Ovary (tissue), 9 donors: ENCODE data around the gene PDE6H. TPM values are rescaled to one million over a fixed set of nuclear protein-coding genes. Genes with fewer than 3 reads are reported as not detected.
A peak's percentile ranks its signal among the peaks of the same experiment; 100 is the strongest.

Experiments
- DNase-seq, 5 donors: peaks; one replicate each; pipeline ENCODE4 v3.0.0-alpha.2; 2019 to 2020
- H3K27ac ChIP-seq, 2 donors: fragments of 200-600 bp; one replicate each; pipeline versions ENCODE4 v1.5.1 to v1.8.0; 2019 to 2022
- H3K27me3 ChIP-seq: fragments of 200-600 bp; one replicate; pipeline ENCODE4 v1.8.0; 2022
- H3K36me3 ChIP-seq: fragments of 200-600 bp; sonication (generic); one replicate; pipeline ENCODE4 v1.5.1; 2019
- H3K4me1 ChIP-seq: one replicate; pipeline ENCODE4 v1.8.1; 2013; ENCODE audit warnings: mild to moderate bottlenecking, moderate library complexity; ENCODE audit not compliant: insufficient read depth
- H3K4me3 ChIP-seq: fragments of 200-600 bp; sonication (generic); one replicate; pipeline ENCODE4 v1.5.1; 2017
- H3K9me3 ChIP-seq, 2 donors: fragments of 200-600 bp in 1 of 2; sonication (generic) in 1 of 2; one replicate each; pipeline versions ENCODE4 v1.5.1 to v1.8.1; 2013 to 2019; ENCODE audit warnings: mild to moderate bottlenecking in 1 of 2, moderate library complexity in 1 of 2
- EP300 ChIP-seq: sonication (generic); formaldehyde crosslinking; IDR thresholded peaks from one replicate; pipeline ENCODE4 v1.6.1; 2017; ENCODE audit warnings: antibody characterized with exemption
- POLR2A ChIP-seq: fragments of 450-650 bp; IDR thresholded peaks from one replicate; pipeline ENCODE4 v1.6.1; 2017; ENCODE audit warnings: antibody characterized with exemption, mild to moderate bottlenecking, moderate library complexity
- WGBS, 3 donors: extraction: QIAGEN DNeasy Blood & Tissue Kit in 1 of 3; methylation state at CpG; one replicate each; pipeline versions ENCODE4 v1.1.5 to v1.1.7; 2013 to 2017; 5-methylcytosine and 5-hydroxymethylcytosine counted together
- intact Hi-C, 4 donors: fragments of 100-400 bp; cut with DNase I; formaldehyde crosslinking; loops; one replicate each; pipeline versions ENCODE4 v1.11.0 to v1.15.1; 2022 to 2023
- polyA plus RNA-seq, 2 donors: library from polyadenylated mRNA; stranded (reverse); fragments of 200-250 nt in 1 of 2; fragments of 350-450 nt in 1 of 2; fragmentation: Illumina TruSeq in 1 of 2; extraction: RNeasy Lipid Tissue Mini Kit (QIAGEN cat#74804) in 1 of 2; gene quantifications; one replicate each; pipeline ENCODE4 v1.2.3, GENCODE V29; 2013 to 2014
- total RNA-seq, 7 donors: library from RNA; depleted of rRNA in 2 of 7; stranded (reverse); fragments of >200 nt in 2 of 7; fragmentation: NEBNext Ultra II Directional in 3 of 7; extraction: Animal tissue kit (Norgen Biotek cat#: 25700) in 3 of 7; gene quantifications; one replicate each; pipeline versions ENCODE4 v1.1.0 to v1.2.4, GENCODE V29; 2016 to 2023
- TF ChIP-seq, protein P1 (sequence below), 3 donors: fragments of 450-650 bp in 2 of 3; fragments of 200-600 bp in 1 of 3; IDR thresholded peaks; one replicate each; pipeline versions ENCODE4 v1.5.1 to v1.8.0; 2016 to 2022; ENCODE audit warnings: antibody characterized with exemption in 3 of 3, mild to moderate bottlenecking in 1 of 3
- donor health status: DM: no; HTN: no; CAD: no; lungs with moderate emphysema.
- donor health status: DM: no; HTN: no; CAD: no.
- donor health status: Bipolar disorder and iron deficiency.
- donor health status: DM: yes; HTN: yes; CAD: no.
- donor health status: DM: no; HTN: no; CAD: no.
- donor health status: DM: yes; HTN: yes; CAD: no.

PDE6H gene
- total and polyA plus RNA-seq, 9 donors, result not detected

DNA sequence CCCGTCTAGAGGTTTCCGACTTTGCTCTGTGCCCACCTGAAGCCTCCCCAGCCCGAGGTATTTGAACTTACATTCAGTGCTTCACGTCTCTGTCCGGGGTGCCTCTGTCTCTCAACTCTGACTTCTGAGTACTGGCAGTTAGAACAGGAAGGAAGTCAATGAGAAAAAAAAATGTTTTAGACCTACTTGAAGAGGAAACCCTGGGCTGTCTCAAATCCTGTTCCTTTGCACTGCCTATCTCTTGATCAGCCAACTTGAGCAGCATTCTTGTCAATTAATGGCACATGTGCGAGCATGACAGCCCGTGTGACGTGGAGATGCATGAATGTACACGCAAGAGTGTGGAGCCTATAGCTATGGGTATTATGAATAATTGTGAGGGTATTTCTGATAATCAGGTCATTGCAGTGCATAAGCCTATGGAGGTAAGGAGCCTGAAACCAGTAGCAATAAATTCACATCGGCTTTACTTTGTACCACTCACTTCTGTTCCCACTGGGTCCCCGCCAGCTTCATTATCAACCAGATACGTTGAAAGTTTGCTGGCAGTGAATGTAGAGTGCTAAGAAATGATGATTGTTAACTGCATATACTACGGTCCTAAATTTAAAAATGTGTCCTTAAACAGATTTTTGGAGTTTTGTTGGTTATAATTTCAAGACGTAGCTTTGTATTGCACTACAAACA is 11.2 kb upstream of the PDE6H start, which contains the start of gene ARHGDIB:
TSS of gene ARHGDIB (minus strand) at position 136 of the 687 bp plus-strand sequence. CDS start 10,889 bp downstream, outside the sequence.
- peak within 1 kb of the TSS; percentile 35 for H3K4me3 ChIP-seq
- H3K27ac ChIP-seq, result no peak within 1 kb of the TSS
- no peaks in the 10 kb centered on the region for H3K27me3 ChIP-seq
- H3K9me3 ChIP-seq, result no peaks in the 10 kb centered on the region
- intact Hi-C loops, result no loop called here
- TF ChIP-seq, protein P1, sequence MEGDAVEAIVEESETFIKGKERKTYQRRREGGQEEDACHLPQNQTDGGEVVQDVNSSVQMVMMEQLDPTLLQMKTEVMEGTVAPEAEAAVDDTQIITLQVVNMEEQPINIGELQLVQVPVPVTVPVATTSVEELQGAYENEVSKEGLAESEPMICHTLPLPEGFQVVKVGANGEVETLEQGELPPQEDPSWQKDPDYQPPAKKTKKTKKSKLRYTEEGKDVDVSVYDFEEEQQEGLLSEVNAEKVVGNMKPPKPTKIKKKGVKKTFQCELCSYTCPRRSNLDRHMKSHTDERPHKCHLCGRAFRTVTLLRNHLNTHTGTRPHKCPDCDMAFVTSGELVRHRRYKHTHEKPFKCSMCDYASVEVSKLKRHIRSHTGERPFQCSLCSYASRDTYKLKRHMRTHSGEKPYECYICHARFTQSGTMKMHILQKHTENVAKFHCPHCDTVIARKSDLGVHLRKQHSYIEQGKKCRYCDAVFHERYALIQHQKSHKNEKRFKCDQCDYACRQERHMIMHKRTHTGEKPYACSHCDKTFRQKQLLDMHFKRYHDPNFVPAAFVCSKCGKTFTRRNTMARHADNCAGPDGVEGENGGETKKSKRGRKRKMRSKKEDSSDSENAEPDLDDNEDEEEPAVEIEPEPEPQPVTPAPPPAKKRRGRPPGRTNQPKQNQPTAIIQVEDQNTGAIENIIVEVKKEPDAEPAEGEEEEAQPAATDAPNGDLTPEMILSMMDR (IDR thresholded peaks at IDR 0.05), result no peak
- no peak for TF ChIP-seq POLR2A
- TF ChIP-seq EP300, result no peak
- WGBS, 3 donors, result 29 to 45% (median 34%) methylated on average over 14 of the region's 14 CpGs
- H3K36me3 ChIP-seq, result no peaks in the 10 kb centered on the region
- no peak for DNase-seq
- peaks cover 2% of the 10 kb centered on the region for H3K4me1 ChIP-seq

DNA sequence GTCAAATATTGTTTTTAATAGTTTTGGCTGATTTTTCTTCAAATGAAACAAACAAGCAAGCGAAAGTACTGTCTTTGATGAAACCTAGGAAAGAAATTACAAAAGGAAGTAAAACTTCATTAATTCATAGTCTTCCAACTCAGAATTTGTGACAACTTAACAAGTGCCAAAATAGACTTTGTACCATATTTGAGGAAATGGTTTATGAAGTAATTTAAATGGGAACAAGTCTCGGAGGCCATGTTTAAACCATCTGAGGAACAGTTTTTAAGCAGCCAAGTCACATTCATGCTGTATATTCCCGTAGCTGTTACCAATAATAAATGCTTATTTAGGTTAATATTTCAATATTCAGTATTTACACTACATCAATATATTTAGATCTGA is 10.7 kb upstream of the PDE6H start:
- no peaks in the 10 kb centered on the region for H3K9me3 ChIP-seq
- intact Hi-C loops, result no loop called here
- DNase-seq, result no peak
- H3K4me3 ChIP-seq, result peak overlapping the region; percentile 35
- H3K4me1 ChIP-seq, result peaks cover 2% of the 10 kb centered on the region
- H3K36me3 ChIP-seq, result no peaks in the 10 kb centered on the region
- H3K27ac ChIP-seq, result no peak overlapping the region
- TF ChIP-seq EP300 (no peak), POLR2A (no peak)
- TF ChIP-seq, protein P1 (IDR thresholded peaks at IDR 0.05), result no peak
- no peaks in the 10 kb centered on the region for H3K27me3 ChIP-seq
- WGBS, 3 donors, result 70 to 80% (median 75%) methylated on average over 3 of the region's 3 CpGs

DNA sequence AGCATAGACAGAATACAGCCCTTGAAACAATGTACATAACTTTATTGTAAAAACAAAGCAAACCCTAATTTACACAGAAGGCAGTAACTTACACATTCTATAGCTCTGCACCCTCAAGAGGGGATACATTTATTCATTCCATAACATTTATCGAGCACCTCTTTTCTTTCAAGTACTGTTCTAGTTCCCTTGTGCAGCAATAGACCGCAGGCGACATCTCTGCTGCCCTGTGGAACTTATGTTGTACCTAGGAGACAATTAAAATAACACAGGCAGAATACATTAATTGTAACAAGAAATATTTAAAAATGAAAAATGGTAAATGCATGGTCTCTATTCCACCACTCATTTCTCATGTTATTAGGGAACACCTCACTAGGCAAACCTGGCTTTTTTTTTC is 10.0 kb upstream of the PDE6H start:
- intact Hi-C loops, result no loop called here
- Histone ChIP-seq H3K36me3 (no peaks in the 10 kb centered on the region), H3K4me3 (no peak overlapping the region), H3K4me1 (peaks cover 2% of the 10 kb centered on the region), H3K27me3 (no peaks in the 10 kb centered on the region), H3K27ac (no peak overlapping the region), H3K9me3 (no peaks in the 10 kb centered on the region)
- no peak for DNase-seq
- TF ChIP-seq EP300, result no peak
- TF ChIP-seq, protein P1 (IDR thresholded peaks at IDR 0.05), result no peak
- TF ChIP-seq POLR2A, result no peak
- WGBS, 3 donors, result 96 to 99% (median 98%) methylated on average over 3 of the region's 3 CpGs

DNA sequence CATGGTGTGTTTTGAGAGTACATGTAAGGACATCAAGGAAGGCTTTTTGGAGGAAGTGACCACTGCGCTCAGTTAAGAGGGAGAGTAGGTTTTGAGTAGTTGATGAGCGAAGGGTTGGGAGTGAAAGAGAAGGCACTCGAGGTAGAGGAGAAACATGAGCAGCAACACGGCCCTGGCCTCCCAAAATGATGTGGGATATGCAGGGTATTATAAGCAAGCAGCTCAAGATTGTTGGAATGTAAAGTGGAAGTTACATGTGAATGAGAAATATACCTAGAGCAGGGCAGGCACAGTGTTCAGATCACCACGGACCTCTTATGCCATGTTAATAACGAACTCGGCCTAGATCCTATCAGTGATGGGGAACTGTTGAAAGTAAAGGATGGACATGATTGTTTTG is 9.3 kb upstream of the PDE6H start:
- intact Hi-C loops, result no loop called here
- no peak overlapping the region for H3K4me3 ChIP-seq
- H3K4me1 ChIP-seq, result peaks cover 2% of the 10 kb centered on the region
- WGBS, 3 donors, result 91 to 94% (median 93%) methylated on average over 7 of the region's 7 CpGs
- no peaks in the 10 kb centered on the region for H3K36me3 ChIP-seq
- no peaks in the 10 kb centered on the region for H3K27me3 ChIP-seq
- TF ChIP-seq, protein P1 (IDR thresholded peaks at IDR 0.05), result no peak
- TF ChIP-seq POLR2A (no peak), EP300 (no peak)
- H3K9me3 ChIP-seq, result no peaks in the 10 kb centered on the region
- DNase-seq, result no peak
- no peak overlapping the region for H3K27ac ChIP-seq
